K562 (cell line): Measurements from ENCODE around the gene SETD1B. TPM values are rescaled to one million over a fixed set of nuclear protein-coding genes. Genes with fewer than 3 reads are reported as not detected.
A peak's percentile ranks its signal among the peaks of the same experiment; 100 is the strongest.

Experiments
- ATAC-seq: fragments of 200-7000 bp; cut with Tn5 transposase; 3 replicates; pipeline ENCODE4 v1.9.1; 2020; ENCODE audit warnings: moderate library complexity
- BruUV-seq: library from RNA; stranded (reverse); fragments of 400-500 nt; replicated peaks from 2 replicates; lab custom pipeline; 2021; lab: Mats Ljungman, UMichigan
- CTCF ChIA-PET: fragments of 300-600 bp; formaldehyde crosslinking; extraction: SDS; loops from one replicate; lab custom pipeline; 2021; ENCODE audit warnings: low intra/inter-chr PET ratio; lab: Yijun Ruan, JAX
- POLR2A ChIA-PET: fragments of 300-600, 350-650 bp; sonication (Branson Sonifier 250); formaldehyde crosslinking; extraction: SDS; loops from one replicate; lab custom pipeline; 2021; ENCODE audit warnings: antibody characterized with exemption, inconsistent platforms; lab: Yijun Ruan, JAX
- DNase-seq, 4 experiments: peaks; one replicate each; pipeline versions ENCODE4 v3.0.0 to v3.0.0-alpha.2; 2011 to 2018; ENCODE audit warnings: low spot score in 3 of 4, mixed read lengths in 3 of 4; ENCODE audit errors: extremely low read depth in 1 of 4
- FAIRE-seq: peaks from 2 replicates; lab custom pipeline; 2011; peaks lifted over from hg19 to GRCh38; lab: Jason Lieb, UNC
- H2AFZ ChIP-seq: 2 replicates; pipeline ENCODE4 v1.6.0; 2011; ENCODE audit warnings: low read depth, low read length, control low read depth, inconsistent platforms
- H3K27ac ChIP-seq: fragments of 200-600 bp; 3 replicates; pipeline ENCODE4 v1.8.0; 2011; ENCODE audit warnings: low read depth, mild to moderate bottlenecking, control low read depth, inconsistent platforms, low read length, moderate library complexity, mixed read lengths; ENCODE audit errors: extremely low read depth
- H3K27me3 ChIP-seq, 2 experiments: fragments of 300-600 bp in 1 of 2; 2 replicates in 1 of 2; 3 replicates in 1 of 2; pipeline versions ENCODE4 v1.6.0 to v1.8.0; 2011; ENCODE audit warnings: inconsistent platforms in 2 of 2, low read length in 2 of 2, mild to moderate bottlenecking in 1 of 2, mixed read lengths in 1 of 2, moderate library complexity in 1 of 2; ENCODE audit not compliant: control insufficient read depth in 2 of 2, insufficient read depth in 2 of 2
- H3K36me3 ChIP-seq: fragments of 300-600 bp; 3 replicates; pipeline ENCODE4 v1.8.0; 2011; ENCODE audit warnings: mild to moderate bottlenecking, low read length, inconsistent platforms; ENCODE audit not compliant: control insufficient read depth, insufficient read depth
- H3K4me1 ChIP-seq, 2 experiments: fragments of 200-600 bp in 1 of 2; replicated peaks in 1 of 2; 2 replicates in 1 of 2; 3 replicates in 1 of 2; pipeline versions ENCODE4 v1.5.1 to v1.8.0; 2011; ENCODE audit warnings: inconsistent platforms in 2 of 2, low read length in 2 of 2, mild to moderate bottlenecking in 1 of 2, mixed read lengths in 1 of 2, moderate library complexity in 1 of 2; ENCODE audit not compliant: control insufficient read depth in 2 of 2, insufficient read depth in 2 of 2
- H3K4me2 ChIP-seq: 2 replicates; pipeline ENCODE4 v1.6.1; 2011; ENCODE audit warnings: low read length, control low read depth, inconsistent platforms, mixed read lengths; ENCODE audit not compliant: insufficient read depth
- H3K4me3 ChIP-seq: fragments of 200-600 bp; sonication (generic), shearing (Covaris generic); 2 replicates; pipeline ENCODE4 v1.5.1; 2016; ENCODE audit warnings: control low read depth, inconsistent platforms
- H3K79me2 ChIP-seq: fragments of 200-600 bp; 3 replicates; pipeline ENCODE4 v1.8.0; 2011; ENCODE audit warnings: low read length, inconsistent platforms; ENCODE audit not compliant: control insufficient read depth, insufficient read depth
- H3K9ac ChIP-seq, 2 experiments: 2 replicates each; pipeline versions ENCODE4 v1.6.0 to v1.6.1; 2011; ENCODE audit warnings: low read depth in 2 of 2, low read length in 2 of 2, control low read depth in 1 of 2, inconsistent platforms in 1 of 2, mild to moderate bottlenecking in 1 of 2, mixed read lengths in 1 of 2; ENCODE audit not compliant: insufficient read depth in 1 of 2
- H3K9me1 ChIP-seq: one replicate; pipeline ENCODE4 v1.6.0; 2011; ENCODE audit warnings: inconsistent platforms, mild to moderate bottlenecking, low read length, moderate library complexity; ENCODE audit not compliant: control insufficient read depth, insufficient read depth
- H3K9me3 ChIP-seq: replicated peaks from 2 replicates; pipeline ENCODE4 v1.5.1; 2011; ENCODE audit warnings: low read depth, low read length, inconsistent platforms; ENCODE audit not compliant: control insufficient read depth, insufficient read depth
- H4K20me1 ChIP-seq: replicated peaks from 2 replicates; pipeline ENCODE4 v1.6.1; 2011; ENCODE audit warnings: low read length, inconsistent platforms, mixed read lengths; ENCODE audit not compliant: control insufficient read depth, insufficient read depth
- CEBPG ChIP-seq, 3 experiments: fragments of 200-800 bp in 1 of 3; sonication (Bioruptor generic) in 1 of 3; sonication (generic) in 1 of 3; formaldehyde crosslinking in 1 of 3; IDR thresholded peaks in 2 of 3; conservative IDR thresholded peaks in 1 of 3; 2 replicates each; pipeline versions ENCODE4 v1.6.1 to v1.8.0; 2016 to 2022; ENCODE audit warnings: missing compliant biosample characterization in 2 of 3, missing genetic modification characterization in 2 of 3, mild to moderate bottlenecking in 1 of 3, missing genetic modification reagents in 1 of 3
- CSDE1 ChIP-seq, 2 experiments: fragments of 450-650 bp; IDR thresholded peaks; 2 replicates each; pipeline ENCODE4 v1.6.1; 2016; ENCODE audit warnings: mild to moderate bottlenecking in 1 of 2
- ETV5 ChIP-seq: sonication (generic); formaldehyde crosslinking; IDR thresholded peaks from 2 replicates; pipeline ENCODE4 v1.4.0; 2020; ENCODE audit warnings: low read depth, mild to moderate bottlenecking, missing genetic modification reagents
- EZH2 ChIP-seq: IDR thresholded peaks from 2 replicates; pipeline ENCODE4 v1.6.1; 2012; ENCODE audit warnings: low read depth, mild to moderate bottlenecking, inconsistent platforms, low read length, borderline replicate concordance
- ILK ChIP-seq: fragments of 450-650 bp; IDR thresholded peaks from 2 replicates; pipeline ENCODE4 v1.6.1; 2016; ENCODE audit warnings: missing genetic modification characterization, low read depth, mild to moderate bottlenecking, missing compliant biosample characterization, moderate library complexity, borderline replicate concordance
- KDM5B ChIP-seq: fragments of 200-600 bp; sonication (generic); IDR thresholded peaks from 2 replicates; pipeline ENCODE4 v1.6.1; 2012; ENCODE audit warnings: low read depth, mild to moderate bottlenecking, moderate library complexity, low read length, control low read depth, inconsistent platforms; ENCODE audit not compliant: insufficient replicate concordance
- PHTF2 ChIP-seq: fragments of 250-450 bp; sonication (Bioruptor Pico); IDR thresholded peaks from 2 replicates; pipeline ENCODE4 v1.5.0; 2021; ENCODE audit warnings: mild to moderate bottlenecking
- SAP30 ChIP-seq: fragments of 200-600 bp; sonication (generic); IDR thresholded peaks from 2 replicates; pipeline ENCODE4 v1.6.1; 2012; ENCODE audit warnings: borderline replicate concordance, low read depth, mild to moderate bottlenecking, moderate library complexity, low read length, control low read depth, inconsistent platforms; ENCODE audit not compliant: insufficient read depth, poor library complexity, severe bottlenecking
- ZNF75A ChIP-seq: fragments of 450-650 bp; formaldehyde crosslinking; IDR thresholded peaks from 2 replicates; pipeline ENCODE4 v1.4.0; 2020; ENCODE audit warnings: mild to moderate bottlenecking
- WGBS: fragments of 100-300 bp; shearing (Covaris generic); methylation state at CpG from one replicate; pipeline ENCODE4 v1.1.6; 2016; ENCODE audit warnings: low coverage, mixed read lengths; ENCODE audit not compliant: insufficient coverage; ENCODE audit errors: missing lambda C conversion rate; 5-methylcytosine and 5-hydroxymethylcytosine counted together
- in situ Hi-C: fragments of 300-500 bp; cut with MboI; formaldehyde crosslinking; loops from 4 replicates; pipeline ENCODE4 v1.15.0; 2018; ENCODE audit warnings: inconsistent platforms, mixed read lengths
- intact Hi-C: fragments of 100-400 bp; cut with micrococcal nuclease; formaldehyde crosslinking; loops from 2 replicates; pipeline ENCODE4 v1.14.2; 2022
- polyA plus RNA-seq, 8 experiments: library from polyadenylated mRNA; depleted of rRNA in 4 of 8; stranded (reverse) in 5 of 8; unstranded in 3 of 8; fragments of >200 nt; fragmentation: Nextera tagmentation in 2 of 8; fragmentation: Illumina TruSeq in 1 of 8; extraction: Ambion mirVana in 2 of 8; extraction: Trizol in 1 of 8; gene quantifications; 2 replicates each; pipeline versions ENCODE4 v1.2.1 to v1.2.3, GENCODE V29; 2011 to 2014; ENCODE audit warnings: inconsistent platforms in 1 of 8, missing spikeins in 1 of 8
- total RNA-seq, 7 experiments: library from RNA; depleted of rRNA in 6 of 7; stranded (reverse); fragments of >200 nt in 6 of 7; fragmentation: Illumina TruSeq in 2 of 7; extraction: Trizol in 2 of 7; gene quantifications; 2 replicates each; pipeline versions ENCODE4 v1.2.1 to v1.2.3, GENCODE V29; 2011 to 2021; ENCODE audit warnings: low replicate concordance in 1 of 7
- TF ChIP-seq, protein P1 (sequence below), 3 experiments: fragments of 200-800 bp in 1 of 3; sonication (Bioruptor generic) in 1 of 3; sonication (generic) in 1 of 3; formaldehyde crosslinking in 1 of 3; IDR thresholded peaks; 2 replicates each; pipeline versions ENCODE4 v1.6.1 to v1.8.0; 2016 to 2022; ENCODE audit warnings: mild to moderate bottlenecking in 2 of 3, missing compliant biosample characterization in 2 of 3, missing genetic modification characterization in 2 of 3, missing genetic modification reagents in 1 of 3
- TF ChIP-seq, protein P2 (sequence below), 2 experiments: fragments of 450-650 bp; IDR thresholded peaks; 2 replicates each; pipeline ENCODE4 v1.6.1; 2016
- TF ChIP-seq, protein P3 (sequence below): fragments of 250-450 bp; sonication (Bioruptor Pico); IDR thresholded peaks from 2 replicates; pipeline ENCODE4 v1.4.0; 2020; ENCODE audit warnings: mild to moderate bottlenecking, moderate library complexity

SETD1B gene
- total and polyA plus RNA-seq, 9 of the 15 experiments (the other 6 are each of a cell fraction or from before 2014, with no cell fraction given), result 0.48 to 26.6 (median 2.3) TPM

DNA sequence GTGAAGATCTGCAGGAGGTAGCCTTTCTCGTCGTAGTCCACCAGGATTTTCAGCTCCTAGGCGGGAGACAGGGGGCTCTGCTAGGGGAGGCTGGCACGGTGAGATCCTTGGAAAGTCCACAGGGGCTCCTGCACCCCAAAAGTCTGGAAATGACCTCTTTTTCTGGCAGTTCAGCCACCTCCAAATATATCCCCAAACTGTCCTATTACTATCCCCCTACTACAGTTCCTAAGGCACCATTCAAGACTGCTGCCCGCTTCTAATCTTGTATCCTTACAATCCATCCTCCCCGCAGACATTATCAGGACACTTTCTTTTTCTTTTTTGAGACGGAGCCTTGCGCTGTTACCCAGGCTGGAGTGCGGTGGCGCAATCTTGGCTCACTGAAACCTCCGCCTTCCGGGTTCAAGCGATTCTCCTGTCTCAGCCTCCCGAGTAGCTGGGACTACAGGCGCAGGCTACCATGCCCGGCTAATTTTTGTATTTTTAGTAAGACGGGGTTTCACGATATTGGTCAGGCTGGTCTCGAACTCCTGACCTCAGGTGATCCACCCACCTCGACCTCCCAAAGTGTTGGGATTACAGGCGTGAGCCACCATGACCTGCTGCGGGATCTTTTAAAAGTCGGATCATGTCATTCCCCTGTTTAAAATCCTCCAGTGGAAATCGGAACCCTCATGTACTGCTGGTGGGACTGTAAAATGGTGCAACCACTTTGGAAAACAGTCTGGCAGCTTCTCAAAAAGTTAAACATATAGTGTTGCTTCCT is 36.4 kb downstream of the SETD1B start:
- peak overlapping the region; percentile 92 to 96 for H3K9ac ChIP-seq
- H3K4me2 ChIP-seq, result peak overlapping the region; percentile 97
- peak overlapping the region; percentile 89 for H3K27ac ChIP-seq
- in situ Hi-C loops, result loop anchor here (25.0 kb wide), 1 partner anchor 1547 kb away; the partner anchor contains the start of gene KMT5A
- TSS peak; percentile 97 for BruUV-seq
- H3K27me3 ChIP-seq, result no peaks in the 10 kb centered on the region
- peaks cover 3% of the 10 kb centered on the region; the same call in 2 of the 3 replicates for H3K79me2 ChIP-seq
- H3K36me3 ChIP-seq, result no peaks in the 10 kb centered on the region
- ATAC-seq, result peak; percentile 17
- H4K20me1 ChIP-seq, result no peaks in the 10 kb centered on the region
- no peaks in the 10 kb centered on the region for H3K9me1 ChIP-seq
- H3K9me3 ChIP-seq, result no peaks in the 10 kb centered on the region
- POLR2A ChIA-PET, result interaction anchor here (0.7 to 2.8 kb wide), 6 partner anchors 13 to 52 kb away, joined by 3 to 18 read pairs (median 3); no protein-coding TSS in a partner anchor
- peak overlapping the region; percentile 75 for H3K4me3 ChIP-seq
- 6% methylated on average over 24 of the region's 24 CpGs for WGBS
- CTCF ChIA-PET, result interaction anchor here (0.5 kb wide), 1 partner anchor 49 kb away, joined by 3 read pairs; the partner anchor contains the start of gene PSMD9
- peak overlapping the region; percentile 98 for H2AFZ ChIP-seq
- H3K4me1 ChIP-seq, result peaks cover 18 to 30% of the 10 kb centered on the region in 2 experiments
- peak in 1 of 4 experiments; percentile 49 for DNase-seq
- intact Hi-C loops, result loop anchor here (1.0 kb wide), 1 partner anchor 48 kb away; the partner anchor contains the start of gene PSMD9
- FAIRE-seq, result peak; percentile 49
- TF ChIP-seq KDM5B, result no peak
- TF ChIP-seq, protein P1, sequence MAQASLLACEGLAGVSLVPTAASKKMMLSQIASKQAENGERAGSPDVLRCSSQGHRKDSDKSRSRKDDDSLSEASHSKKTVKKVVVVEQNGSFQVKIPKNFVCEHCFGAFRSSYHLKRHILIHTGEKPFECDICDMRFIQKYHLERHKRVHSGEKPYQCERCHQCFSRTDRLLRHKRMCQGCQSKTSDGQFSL (CRISPR knock-in tag; IDR thresholded peaks at IDR 0.05), result no peak
- TF ChIP-seq, protein P1 (tag; IDR thresholded peaks at IDR 0.05), result no peak
- TF ChIP-seq PHTF2 (CRISPR knock-in tag), result no peak
- TF ChIP-seq EZH2, result no peak
- no peak for TF ChIP-seq CSDE1 (IDR thresholded peaks at IDR 0.05)
- peak; percentile 90 for TF ChIP-seq CEBPG (CRISPR knock-in tag; IDR thresholded peaks at IDR 0.05)
- TF ChIP-seq CEBPG (tag; conservative IDR thresholded peaks at IDR 0.05 in 1 of 2, IDR thresholded peaks at IDR 0.05 in 1 of 2), result peak; percentile 86 to 95
- TF ChIP-seq ETV5 (CRISPR knock-in tag), result peak; percentile 7; the same call in 1 of the 2 replicates
- no peak for TF ChIP-seq ILK (tag)
- no peak for TF ChIP-seq ZNF75A (CRISPR knock-in tag)
- TF ChIP-seq, protein P2, sequence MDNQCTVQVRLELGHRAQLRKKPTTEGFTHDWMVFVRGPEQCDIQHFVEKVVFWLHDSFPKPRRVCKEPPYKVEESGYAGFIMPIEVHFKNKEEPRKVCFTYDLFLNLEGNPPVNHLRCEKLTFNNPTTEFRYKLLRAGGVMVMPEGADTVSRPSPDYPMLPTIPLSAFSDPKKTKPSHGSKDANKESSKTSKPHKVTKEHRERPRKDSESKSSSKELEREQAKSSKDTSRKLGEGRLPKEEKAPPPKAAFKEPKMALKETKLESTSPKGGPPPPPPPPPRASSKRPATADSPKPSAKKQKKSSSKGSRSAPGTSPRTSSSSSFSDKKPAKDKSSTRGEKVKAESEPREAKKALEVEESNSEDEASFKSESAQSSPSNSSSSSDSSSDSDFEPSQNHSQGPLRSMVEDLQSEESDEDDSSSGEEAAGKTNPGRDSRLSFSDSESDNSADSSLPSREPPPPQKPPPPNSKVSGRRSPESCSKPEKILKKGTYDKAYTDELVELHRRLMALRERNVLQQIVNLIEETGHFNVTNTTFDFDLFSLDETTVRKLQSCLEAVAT (IDR thresholded peaks at IDR 0.05), result 0 out of 4 replicates have a peak, but pooled peaks of 1 of the 2 experiments have one; percentile 12
- TF ChIP-seq, protein P3, sequence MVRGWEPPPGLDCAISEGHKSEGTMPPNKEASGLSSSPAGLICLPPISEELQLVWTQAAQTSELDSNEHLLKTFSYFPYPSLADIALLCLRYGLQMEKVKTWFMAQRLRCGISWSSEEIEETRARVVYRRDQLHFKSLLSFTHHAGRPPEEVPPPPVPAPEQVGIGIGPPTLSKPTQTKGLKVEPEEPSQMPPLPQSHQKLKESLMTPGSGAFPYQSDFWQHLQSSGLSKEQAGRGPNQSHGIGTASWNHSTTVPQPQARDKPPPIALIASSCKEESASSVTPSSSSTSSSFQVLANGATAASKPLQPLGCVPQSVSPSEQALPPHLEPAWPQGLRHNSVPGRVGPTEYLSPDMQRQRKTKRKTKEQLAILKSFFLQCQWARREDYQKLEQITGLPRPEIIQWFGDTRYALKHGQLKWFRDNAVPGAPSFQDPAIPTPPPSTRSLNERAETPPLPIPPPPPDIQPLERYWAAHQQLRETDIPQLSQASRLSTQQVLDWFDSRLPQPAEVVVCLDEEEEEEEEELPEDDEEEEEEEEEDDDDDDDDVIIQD (CRISPR knock-in tag), result no peak
- peak; percentile 4 for TF ChIP-seq SAP30
